Testis (tissue), 3 donors: ENCODE data around the gene MINDY4. TPM values are rescaled to one million over a fixed set of nuclear protein-coding genes. Genes with fewer than 3 reads are reported as not detected.

Experiments
- DNase-seq: peaks from one replicate; pipeline ENCODE4 v3.0.0-alpha.2; 2019
- H3K27ac ChIP-seq, 2 donors: fragments of 200-600 bp; sonication (generic); one replicate each; pipeline ENCODE4 v1.5.1; 2019
- H3K27me3 ChIP-seq: fragments of 200-600 bp; sonication (generic); one replicate; pipeline ENCODE4 v1.5.1; 2019
- H3K36me3 ChIP-seq: fragments of 200-600 bp; sonication (generic); one replicate; pipeline ENCODE4 v1.5.1; 2017; ENCODE audit warnings: low read depth; ENCODE audit errors: missing control alignments
- H3K4me1 ChIP-seq: fragments of 200-600 bp; sonication (generic); one replicate; pipeline ENCODE4 v1.5.1; 2019
- H3K4me3 ChIP-seq, 2 donors: fragments of 200-600 bp; sonication (generic); one replicate each; pipeline ENCODE4 v1.5.1; 2017 to 2019
- H3K9me3 ChIP-seq: fragments of 200-600 bp; sonication (generic); one replicate; pipeline ENCODE4 v1.5.1; 2017
- CTCF ChIP-seq, 3 experiments: fragments of 450-650 bp in 2 of 3; fragments of 200-600 bp in 1 of 3; sonication (generic) in 1 of 3; IDR thresholded peaks; one replicate each; pipeline ENCODE4 v1.5.1; 2016 to 2019; ENCODE audit warnings: antibody characterized with exemption in 3 of 3, mild to moderate bottlenecking in 2 of 3, moderate library complexity in 1 of 3
- POLR2A ChIP-seq: fragments of 450-650 bp; IDR thresholded peaks from one replicate; pipeline ENCODE4 v1.6.1; 2017; ENCODE audit warnings: antibody characterized with exemption, mild to moderate bottlenecking, moderate library complexity
- WGBS, 2 donors: methylation state at CpG; one replicate each; pipeline ENCODE4 v1.1.5; 2018; 5-methylcytosine and 5-hydroxymethylcytosine counted together
- intact Hi-C: fragments of 100-400 bp; cut with DNase I; formaldehyde crosslinking; loops from one replicate; pipeline ENCODE4 v1.15.1; 2023; ENCODE audit warnings: low total_unique reads
- polyA plus RNA-seq: library from polyadenylated mRNA; stranded (reverse); fragments of 350-450 nt; fragmentation: Illumina TruSeq; extraction: RNeasy Lipid Tissue Mini Kit (QIAGEN cat#74804); gene quantifications from one replicate; pipeline ENCODE4 v1.2.3, GENCODE V29; 2014; ENCODE audit warnings: low read depth, low replicate concordance; ENCODE audit not compliant: insufficient read depth
- total RNA-seq, 2 donors: library from RNA; depleted of rRNA; stranded (reverse); fragments of >200 nt; gene quantifications; one replicate each; pipeline ENCODE4 v1.2.3, GENCODE V29; 2016

Gene MINDY4
- total and polyA plus RNA-seq, 3 donors from 2014 or later = 25.3 to 51.7 (median 47.6) TPM

DNA sequence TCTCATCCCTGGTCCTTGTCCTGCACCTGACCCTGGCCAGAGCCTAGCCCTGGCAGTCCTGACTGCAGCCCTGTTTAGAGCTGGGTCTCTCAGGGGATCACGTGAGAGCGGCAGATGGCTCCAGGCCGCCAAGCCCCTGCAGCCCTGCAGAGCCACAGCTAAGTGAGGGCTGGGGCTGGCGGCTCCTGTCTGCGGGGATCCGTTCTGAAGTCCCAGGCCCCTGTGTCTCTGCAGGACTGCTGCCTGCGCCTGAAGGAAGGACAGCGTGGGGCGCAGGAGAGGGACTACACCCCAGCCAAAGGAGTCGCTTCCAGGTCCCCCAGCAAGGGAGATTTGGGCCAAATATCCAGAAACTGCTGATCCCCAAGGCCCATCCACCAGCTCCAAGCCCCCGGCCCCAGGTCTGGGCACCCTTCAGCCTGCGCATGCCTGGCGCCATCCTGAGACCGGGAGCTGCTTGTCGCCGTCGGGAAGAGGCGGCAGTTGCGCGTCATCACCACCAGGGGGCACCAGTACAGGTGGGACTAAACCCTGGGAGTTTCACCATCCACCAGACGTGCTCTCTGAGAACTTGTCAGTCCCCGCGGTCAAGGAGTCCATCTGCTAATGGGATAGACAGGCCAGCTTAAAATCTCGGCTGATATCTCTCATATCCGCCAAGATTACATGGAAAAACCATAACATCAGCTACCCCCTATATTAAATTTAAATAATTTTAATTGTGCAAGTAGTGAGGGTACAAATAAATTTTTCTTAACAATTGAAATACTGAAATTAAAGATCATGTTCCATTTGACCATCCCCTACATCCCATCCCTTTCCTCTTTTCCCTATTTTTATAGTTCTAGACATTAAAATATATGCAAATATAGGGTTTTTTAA is 167.5 kb downstream of the MINDY4 start:
- H3K4me1 ChIP-seq = no peaks in the 10 kb centered on the region
- intact Hi-C loops = no loop called here
- peak; percentile 86 to 99 (median 90) for TF ChIP-seq CTCF (IDR thresholded peaks at IDR 0.05)
- TF ChIP-seq POLR2A = no peak
- 6 to 12% methylated on average over 15 to 21 of the region's 25 CpGs for WGBS, 2 donors
- H3K27ac ChIP-seq = no peak overlapping the region
- H3K9me3 ChIP-seq = no peaks in the 10 kb centered on the region
- no peaks in the 10 kb centered on the region for H3K27me3 ChIP-seq
- H3K4me3 ChIP-seq = peak overlapping the region in 1 of 2 donors; percentile 29
- no peaks in the 10 kb centered on the region for H3K36me3 ChIP-seq
- DNase-seq = peak; percentile 93

GRCh38 chr7:30941582-30942323 is 170.5 kb downstream of the MINDY4 start:
- TF ChIP-seq CTCF (IDR thresholded peaks at IDR 0.05) (no peak), POLR2A (no peak)

More at GRCh38 chr7:30941582-30942323, 170.5 kb downstream of the MINDY4 start:
- 71 to 76% methylated on average over 8 of the region's 8 CpGs for WGBS, 2 donors
- Histone ChIP-seq H3K27ac (no peak overlapping the region), H3K36me3 (no peaks in the 10 kb centered on the region), H3K4me3 (no peak overlapping the region), H3K27me3 (no peaks in the 10 kb centered on the region), H3K9me3 (no peaks in the 10 kb centered on the region), H3K4me1 (no peaks in the 10 kb centered on the region)
- intact Hi-C loops = no loop called here
- DNase-seq = no peak

Other genes with a start within 250 kb of the MINDY4 start
- 100 to 1,000 TPM; 110 to 115 TPM for gene GARS1, start 176.5 kb upstream of the MINDY4 start, total RNA-seq
- 104 TPM for gene GARS1, start 176.5 kb upstream of the MINDY4 start, polyA plus RNA-seq
- gene CRHR2, start 89.0 kb upstream of the MINDY4 start, total RNA-seq = 1 to 10 TPM in 1 of 2 donors, under 1 TPM in 1; 0.50 to 1.2 TPM
- 1.3 TPM for gene CRHR2, start 89.0 kb upstream of the MINDY4 start, polyA plus RNA-seq
- gene INMT, start 19.3 kb upstream of the MINDY4 start, total RNA-seq = 10 to 100 TPM; 41.2 to 68.4 TPM
- 31.8 TPM for gene INMT, start 19.3 kb upstream of the MINDY4 start, polyA plus RNA-seq
- gene AQP1, start 140.4 kb downstream of the MINDY4 start, total RNA-seq = 10 to 100 TPM; 15.2 to 28.1 TPM
- gene AQP1, start 140.4 kb downstream of the MINDY4 start, polyA plus RNA-seq = 55.8 TPM
- gene GHRHR, start 192.5 kb downstream of the MINDY4 start, total RNA-seq = 1 to 10 TPM; 1.4 to 3.6 TPM
- 2.1 TPM for gene GHRHR, start 192.5 kb downstream of the MINDY4 start, polyA plus RNA-seq